Endothelial cell (in vitro differentiated cells): Measurements from ENCODE around the gene CCNYL1. TPM values are rescaled to one million over a fixed set of nuclear protein-coding genes. Genes with fewer than 3 reads are reported as not detected.

ENCODE experiments used
- DNase-seq: peaks from one replicate; pipeline ENCODE4 v3.0.0; 2021; ENCODE audit warnings: low spot score
- H3K27ac Mint-ChIP-seq: one replicate; pipeline ENCODE4 v1.8.0; 2021; ENCODE audit warnings: mixed read lengths, inconsistent platforms; ENCODE audit not compliant: unreplicated experiment
- H3K27me3 Mint-ChIP-seq: one replicate; pipeline ENCODE4 v1.8.0; 2021; ENCODE audit warnings: mild to moderate bottlenecking, moderate library complexity, mixed read lengths, inconsistent platforms; ENCODE audit not compliant: unreplicated experiment
- H3K36me3 Mint-ChIP-seq: one replicate; pipeline ENCODE4 v1.8.0; 2021; ENCODE audit warnings: mild to moderate bottlenecking, low read depth, mixed read lengths, inconsistent platforms; ENCODE audit not compliant: unreplicated experiment
- H3K4me1 Mint-ChIP-seq: one replicate; pipeline ENCODE4 v1.8.0; 2021; ENCODE audit warnings: mild to moderate bottlenecking, mixed read lengths, inconsistent platforms; ENCODE audit not compliant: unreplicated experiment
- H3K4me3 Mint-ChIP-seq: one replicate; pipeline ENCODE4 v1.8.0; 2021; ENCODE audit warnings: mild to moderate bottlenecking, mixed read lengths, inconsistent platforms; ENCODE audit not compliant: unreplicated experiment
- H3K9me3 Mint-ChIP-seq: one replicate; pipeline ENCODE4 v1.8.0; 2021; ENCODE audit warnings: mixed read lengths, inconsistent platforms; ENCODE audit not compliant: unreplicated experiment
- CTCF ChIP-seq: fragments of 200-600 bp; sonication (generic); IDR thresholded peaks from one replicate; pipeline ENCODE4 v1.5.0; 2021; ENCODE audit warnings: antibody characterized with exemption; ENCODE audit not compliant: unreplicated experiment
- total RNA-seq: library from RNA; stranded (reverse); fragmentation: NEBNext Ultra II Directional; extraction: Animal tissue kit (Norgen Biotek cat#: 25700); gene quantifications from one replicate; pipeline ENCODE4 v1.2.1, GENCODE V29; 2021; ENCODE audit not compliant: unreplicated experiment

CCNYL1 gene
- total RNA-seq, 1 donor from 2014 or later: 75.5 TPM

- Mint-ChIP-seq H3K27me3 (peaks cover 4% of the 10 kb centered on the region), H3K4me1 (no peaks in the 10 kb centered on the region), H3K4me3 (no peak overlapping the region), H3K9me3 (no peaks in the 10 kb centered on the region), H3K36me3 (no peaks in the 10 kb centered on the region), H3K27ac (no peak overlapping the region)
- no peak for DNase-seq
- TF ChIP-seq CTCF: no peak
Measured at GRCh38 chr2:207779523-207779922, 68.1 kb downstream of the CCNYL1 start.

GRCh38 chr2:207782238-207783030, 71.0 kb downstream of the CCNYL1 start:
- H3K4me1 Mint-ChIP-seq: no peaks in the 10 kb centered on the region
- no peak overlapping the region for H3K27ac Mint-ChIP-seq
- no peak for DNase-seq
- H3K4me3 Mint-ChIP-seq: no peak overlapping the region
- no peaks in the 10 kb centered on the region for H3K9me3 Mint-ChIP-seq
- H3K36me3 Mint-ChIP-seq: no peaks in the 10 kb centered on the region
- TF ChIP-seq CTCF: no peak
- peaks cover 4% of the 10 kb centered on the region for H3K27me3 Mint-ChIP-seq

GRCh38 chr2:207783514-207783913, 72.1 kb downstream of the CCNYL1 start:
- H3K9me3 Mint-ChIP-seq: no peaks in the 10 kb centered on the region
- no peak for DNase-seq
- H3K27ac Mint-ChIP-seq: no peak overlapping the region
- H3K36me3 Mint-ChIP-seq: no peaks in the 10 kb centered on the region
- H3K4me3 Mint-ChIP-seq: no peak overlapping the region
- TF ChIP-seq CTCF: no peak
- no peaks in the 10 kb centered on the region for H3K4me1 Mint-ChIP-seq
- peaks cover 4% of the 10 kb centered on the region for H3K27me3 Mint-ChIP-seq

GRCh38 chr2:207784898-207785297, 73.5 kb downstream of the CCNYL1 start:
- Mint-ChIP-seq H3K27me3 (no peaks in the 10 kb centered on the region), H3K36me3 (no peaks in the 10 kb centered on the region), H3K9me3 (no peaks in the 10 kb centered on the region), H3K27ac (no peak overlapping the region), H3K4me1 (no peaks in the 10 kb centered on the region), H3K4me3 (no peak overlapping the region)
- no peak for DNase-seq
- no peak for TF ChIP-seq CTCF

GRCh38 chr2:207787017-207787416, 75.6 kb downstream of the CCNYL1 start:
- H3K4me3 Mint-ChIP-seq: no peak overlapping the region
- no peak overlapping the region for H3K27ac Mint-ChIP-seq
- no peaks in the 10 kb centered on the region for H3K36me3 Mint-ChIP-seq
- TF ChIP-seq CTCF: no peak
- peaks cover 1% of the 10 kb centered on the region for H3K27me3 Mint-ChIP-seq
- no peak for DNase-seq
- H3K4me1 Mint-ChIP-seq: peaks cover 3% of the 10 kb centered on the region
- H3K9me3 Mint-ChIP-seq: no peaks in the 10 kb centered on the region
